ENCODE data around the gene BRAP. TPM values are rescaled to one million over a fixed set of nuclear protein-coding genes. Genes with fewer than 3 reads are reported as not detected.
A peak's percentile ranks its signal among the peaks of the same experiment; 100 is the strongest.
"Not testable (repeated sequence)": the region's sequence is repeated elsewhere in the genome, so short reads cannot be mapped to it uniquely, and the experiment has no call there.

The BRAP gene
- polyA plus RNA-seq, 1 of the 3 experiments (the other 2 are of a cell fraction) = 11.4 TPM

GRCh38 chr12:111720457-111720856 lies 34.7 kb upstream of the BRAP start:
- DNase-seq = no peak

GRCh38 chr12:111719316-111719715 lies 33.6 kb upstream of the BRAP start:
- H3K9me3 ChIP-seq; H3K4me3 ChIP-seq (ENCODE audit: low read depth in 2 of 2, low read length in 1 of 2); H3K27me3 ChIP-seq (ENCODE audit: insufficient read depth); H3K4me2 ChIP-seq; DNase-seq; H3K79me2 ChIP-seq (ENCODE audit: insufficient read depth); H3K4me1 ChIP-seq (ENCODE audit: control insufficient read depth in 1 of 2, insufficient read depth in 2 of 2, low read depth in 1 of 2, low read length in 1 of 2); H3K9ac ChIP-seq; H3K27ac ChIP-seq (ENCODE audit: low read depth in 2 of 2, low read length in 1 of 2); H2AFZ ChIP-seq (ENCODE audit: low read depth); CTCF ChIA-PET; H4K20me1 ChIP-seq (ENCODE audit: insufficient read depth); POLR2A ChIA-PET; H3K9me2 ChIP-seq; H3F3A ChIP-seq (replicated peaks; ENCODE audit: insufficient read depth): not testable (repeated sequence)
- peaks cover 11 to 27% of the 10 kb centered on the region in 2 experiments for H3K36me3 ChIP-seq (replicated peaks in 1 of 2; ENCODE audit: control insufficient read depth in 1 of 2, insufficient read depth in 2 of 2, low read length in 1 of 2)
- WGBS (ENCODE audit: low lambda C conversion rate) = 94% methylated on average over 10 of the region's 10 CpGs

More at GRCh38 chr12:111720457-111720856, 34.7 kb upstream of the BRAP start:
- Histone ChIP-seq H3K4me1 (ENCODE audit: control insufficient read depth in 1 of 2, insufficient read depth in 2 of 2, low read depth in 1 of 2, low read length in 1 of 2) (no peaks in the 10 kb centered on the region), H3K9ac (no peak overlapping the region), H3K27me3 (ENCODE audit: insufficient read depth) (no peaks in the 10 kb centered on the region), H3K27ac (ENCODE audit: low read depth in 2 of 2, low read length in 1 of 2) (peak overlapping the region in 1 of 2 experiments; percentile 45; a peak in 1 of 4 replicates), H3K9me2 (no peaks in the 10 kb centered on the region), H3K9me3 (no peaks in the 10 kb centered on the region), H3K4me3 (ENCODE audit: low read depth in 2 of 2, low read length in 1 of 2) (no peak overlapping the region), H3K79me2 (ENCODE audit: insufficient read depth) (no peaks in the 10 kb centered on the region), H4K20me1 (ENCODE audit: insufficient read depth) (no peaks in the 10 kb centered on the region), H2AFZ (ENCODE audit: low read depth) (no peak overlapping the region), H3K36me3 (replicated peaks in 1 of 2; ENCODE audit: control insufficient read depth in 1 of 2, insufficient read depth in 2 of 2, low read length in 1 of 2) (peaks cover 9 to 31% of the 10 kb centered on the region in 2 experiments), H3K4me2 (no peak overlapping the region), H3F3A (replicated peaks; ENCODE audit: insufficient read depth) (no peaks in the 10 kb centered on the region)
- WGBS (ENCODE audit: low lambda C conversion rate) = 89% methylated on average over 6 of the region's 6 CpGs
- CTCF ChIA-PET = no interaction called here
- POLR2A ChIA-PET = interaction anchor here (0.8 kb wide), 1 partner anchor 46 kb away, joined by 3 read pairs; the partner anchor contains the start of gene ALDH2
- TF ChIP-seq FOXJ3 (CRISPR knock-in tag; IDR thresholded peaks at IDR 0.05) (no peak), GATA2 (CRISPR knock-in tag; IDR thresholded peaks at IDR 0.05) (no peak), TCF12 (IDR thresholded peaks at IDR 0.05) (no peak), POLR2AphosphoS5 (IDR thresholded peaks at IDR 0.05; ENCODE audit: low read depth, low read length) (no peak), NFIC (IDR thresholded peaks at IDR 0.05; ENCODE audit: borderline replicate concordance) (no peak), SMC3 (IDR thresholded peaks at IDR 0.05; ENCODE audit: low read depth, low read length) (no peak), USF1 (IDR thresholded peaks at IDR 0.05; ENCODE audit: borderline replicate concordance, low read depth) (no peak), RFX5 (IDR thresholded peaks at IDR 0.05; ENCODE audit: low read length) (no peak), CHD2 (IDR thresholded peaks at IDR 0.05; ENCODE audit: low read length, partially characterized antibody) (no peak), SIN3A (IDR thresholded peaks at IDR 0.05; ENCODE audit: borderline replicate concordance, low read depth, low read length) (no peak), MXI1 (IDR thresholded peaks at IDR 0.05; ENCODE audit: low read depth, low read length) (no peak), ELF1 (IDR thresholded peaks at IDR 0.05) (no peak), USF2 (IDR thresholded peaks at IDR 0.05; ENCODE audit: borderline replicate concordance, low read depth, low read length) (no peak), JUND (IDR thresholded peaks at IDR 0.05) (no peak), MEF2A (IDR thresholded peaks at IDR 0.05; ENCODE audit: borderline replicate concordance, low read depth) (no peak), GABPA (IDR thresholded peaks at IDR 0.05; ENCODE audit: low read depth) (no peak), EZH2phosphoT487 (IDR thresholded peaks at IDR 0.05; ENCODE audit: borderline replicate concordance, low read depth) (no peak), PBX3 (IDR thresholded peaks at IDR 0.05) (no peak), RCOR1 (IDR thresholded peaks at IDR 0.05; ENCODE audit: low read length) (no peak)
